Measurements from ENCODE around the gene TRERF1.
A peak's percentile ranks its signal among the peaks of the same experiment; 100 is the strongest.
"Not testable (repeated sequence)": the region's sequence is repeated elsewhere in the genome, so short reads cannot be mapped to it uniquely, and the experiment has no call there.

The TRERF1 gene

DNA sequence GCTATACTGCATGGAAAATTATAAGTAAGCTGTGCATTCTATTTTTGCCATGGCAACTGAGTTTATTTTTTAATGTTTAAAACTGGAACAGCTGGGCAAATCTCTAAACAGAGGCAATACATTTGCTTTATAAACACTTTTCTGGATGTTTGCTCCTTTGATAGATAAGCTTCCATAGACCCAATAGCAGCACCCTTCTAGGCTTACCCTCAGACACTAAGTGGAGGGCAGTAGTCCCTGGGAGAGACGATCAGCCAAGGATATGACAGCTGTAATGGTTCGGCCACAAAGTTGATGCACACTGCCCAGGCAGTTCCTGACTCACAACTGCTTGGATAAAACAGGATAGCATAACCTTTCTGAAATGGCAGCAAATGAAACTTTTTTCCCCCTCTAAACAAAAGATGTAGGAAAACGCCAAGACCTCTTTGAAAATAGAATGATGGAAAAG, 225.5 kb downstream of the TRERF1 start:
- no peak overlapping the region for H3K9ac ChIP-seq
- no peaks in the 10 kb centered on the region for H3K9me3 ChIP-seq (replicated peaks in 1 of 11)
- no peak overlapping the region for H3K4me3 ChIP-seq
- H3K27me3 ChIP-seq, result no peaks in the 10 kb centered on the region
- peaks cover 20 to 50% (median 39%) of the 10 kb centered on the region in 11 experiments for H3K36me3 ChIP-seq
- peaks cover 0 to 9% (median 0%) of the 10 kb centered on the region in 10 experiments; a peak in 3 of 20 replicates for H3K4me1 ChIP-seq
- TF ChIP-seq Cebpa-rat (IDR thresholded peaks at IDR 0.05), result no peak
- no peak overlapping the region for H3K27ac ChIP-seq
- no peak overlapping the region for H3K4me2 ChIP-seq
- no peaks in the 10 kb centered on the region for H4K20me1 ChIP-seq

GRCh38 chr6:42225419-42225818, 226.3 kb downstream of the TRERF1 start:
- H4K20me1 ChIP-seq, result no peaks in the 10 kb centered on the region
- H3K27me3 ChIP-seq, result no peaks in the 10 kb centered on the region
- H3K27ac ChIP-seq, result no peak overlapping the region
- H3K4me3 ChIP-seq, result no peak overlapping the region
- no peaks in the 10 kb centered on the region for H3K9me3 ChIP-seq (replicated peaks in 1 of 11)
- no peak overlapping the region for H3K4me2 ChIP-seq
- peaks cover 0 to 9% (median 0%) of the 10 kb centered on the region in 10 experiments; a peak in 3 of 20 replicates for H3K4me1 ChIP-seq
- peaks cover 16 to 42% (median 32%) of the 10 kb centered on the region in 11 experiments; a peak in 21 of 22 replicates for H3K36me3 ChIP-seq
- no peak for TF ChIP-seq Cebpa-rat (IDR thresholded peaks at IDR 0.05)
- H3K9ac ChIP-seq, result no peak overlapping the region

- H3K9ac ChIP-seq, result no peak overlapping the region
- no peak overlapping the region for H3K4me3 ChIP-seq
- no peaks in the 10 kb centered on the region for H4K20me1 ChIP-seq
- no peak overlapping the region for H3K27ac ChIP-seq
- no peaks in the 10 kb centered on the region for H3K27me3 ChIP-seq
- H3K9me3 ChIP-seq (replicated peaks in 1 of 11), result no peaks in the 10 kb centered on the region
- peaks cover 0 to 9% (median 0%) of the 10 kb centered on the region in 10 experiments; a peak in 3 of 20 replicates for H3K4me1 ChIP-seq
- H3K4me2 ChIP-seq, result no peak overlapping the region
- peaks cover 16 to 39% (median 32%) of the 10 kb centered on the region in 11 experiments; a peak in 21 of 22 replicates for H3K36me3 ChIP-seq
- no peak for TF ChIP-seq Cebpa-rat (IDR thresholded peaks at IDR 0.05)
These were observed 226.7 kb downstream of the TRERF1 start for GRCh38 chr6:42225029-42225339.

- no peak overlapping the region for H3K9ac ChIP-seq
- H3K4me2 ChIP-seq, result no peak overlapping the region
- no peak for TF ChIP-seq Cebpa-rat (IDR thresholded peaks at IDR 0.05)
- no peaks in the 10 kb centered on the region for H4K20me1 ChIP-seq
- H3K9me3 ChIP-seq (replicated peaks in 1 of 11), result no peaks in the 10 kb centered on the region
- H3K4me1 ChIP-seq, result peaks cover 0 to 9% (median 0%) of the 10 kb centered on the region in 10 experiments; a peak in 3 of 20 replicates
- no peak overlapping the region for H3K4me3 ChIP-seq
- H3K36me3 ChIP-seq, result peaks cover 13 to 34% (median 29%) of the 10 kb centered on the region in 11 experiments; a peak in 21 of 22 replicates
- H3K27ac ChIP-seq, result no peak overlapping the region
- H3K27me3 ChIP-seq, result no peaks in the 10 kb centered on the region
These were observed 227.3 kb downstream of the TRERF1 start for GRCh38 chr6:42224222-42225028.

- no peaks in the 10 kb centered on the region for H3K9me3 ChIP-seq (replicated peaks in 1 of 11)
- H4K20me1 ChIP-seq, result no peaks in the 10 kb centered on the region
- H3K27me3 ChIP-seq, result no peaks in the 10 kb centered on the region
- TF ChIP-seq Cebpa-rat (IDR thresholded peaks at IDR 0.05), result no peak
- no peak overlapping the region for H3K27ac ChIP-seq
- H3K4me2 ChIP-seq, result no peak overlapping the region
- H3K4me1 ChIP-seq, result peaks cover 0 to 9% (median 1%) of the 10 kb centered on the region in 10 experiments; a peak in 3 of 20 replicates
- no peak overlapping the region for H3K4me3 ChIP-seq
- no peak overlapping the region for H3K9ac ChIP-seq
- H3K36me3 ChIP-seq, result peaks cover 0 to 14% (median 9%) of the 10 kb centered on the region in 11 experiments; a peak in 16 of 22 replicates
These were observed 229.3 kb downstream of the TRERF1 start for GRCh38 chr6:42222448-42222847.

GRCh38 chr6:42221546-42221945, 230.2 kb downstream of the TRERF1 start:
- Histone ChIP-seq H3K27ac (no peak overlapping the region), H3K4me2 (no peak overlapping the region), H3K9me3 (replicated peaks in 1 of 11) (no peaks in the 10 kb centered on the region), H3K27me3 (no peaks in the 10 kb centered on the region), H4K20me1 (no peaks in the 10 kb centered on the region), H3K4me1 (peaks cover 3 to 13% (median 6%) of the 10 kb centered on the region in 10 experiments), H3K9ac (no peak overlapping the region), H3K4me3 (no peak overlapping the region), H3K36me3 (peaks cover 0 to 5% (median under 1%) of the 10 kb centered on the region in 11 experiments; a peak in 7 of 22 replicates)
- no peak for TF ChIP-seq Cebpa-rat (IDR thresholded peaks at IDR 0.05)

DNA sequence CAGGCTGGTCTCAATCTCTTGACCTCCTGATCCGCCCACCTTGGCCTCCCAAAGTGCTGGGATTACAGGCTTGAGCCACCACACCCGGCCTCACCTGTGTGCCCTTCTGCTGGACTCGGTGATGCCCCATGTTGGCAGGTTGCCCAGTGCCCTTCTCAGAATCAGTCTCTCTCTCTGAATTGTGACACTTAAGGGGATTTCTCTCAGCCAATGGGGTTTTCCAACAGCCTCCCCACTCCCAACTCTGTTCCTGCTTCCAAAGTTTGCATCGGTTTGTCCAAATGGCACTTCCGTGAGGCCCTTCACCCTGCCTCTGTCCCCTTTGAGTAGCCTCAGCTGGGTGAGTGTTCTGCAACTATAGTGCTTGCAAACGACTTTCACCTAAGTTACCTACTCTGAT, 230.9 kb downstream of the TRERF1 start:
- no peak for TF ChIP-seq Cebpa-rat (IDR thresholded peaks at IDR 0.05)
- peaks cover 6 to 21% (median 13%) of the 10 kb centered on the region in 10 experiments for H3K4me1 ChIP-seq
- H3K4me3 ChIP-seq, result no peak overlapping the region
- no peaks in the 10 kb centered on the region for H4K20me1 ChIP-seq
- H3K9me3 ChIP-seq (replicated peaks in 1 of 11), result no peaks in the 10 kb centered on the region
- no peaks in the 10 kb centered on the region for H3K27me3 ChIP-seq
- no peaks in the 10 kb centered on the region for H3K36me3 ChIP-seq
- H3K9ac ChIP-seq, result no peak overlapping the region
- H3K4me2 ChIP-seq, result no peak overlapping the region
- H3K27ac ChIP-seq, result no peak overlapping the region

DNA sequence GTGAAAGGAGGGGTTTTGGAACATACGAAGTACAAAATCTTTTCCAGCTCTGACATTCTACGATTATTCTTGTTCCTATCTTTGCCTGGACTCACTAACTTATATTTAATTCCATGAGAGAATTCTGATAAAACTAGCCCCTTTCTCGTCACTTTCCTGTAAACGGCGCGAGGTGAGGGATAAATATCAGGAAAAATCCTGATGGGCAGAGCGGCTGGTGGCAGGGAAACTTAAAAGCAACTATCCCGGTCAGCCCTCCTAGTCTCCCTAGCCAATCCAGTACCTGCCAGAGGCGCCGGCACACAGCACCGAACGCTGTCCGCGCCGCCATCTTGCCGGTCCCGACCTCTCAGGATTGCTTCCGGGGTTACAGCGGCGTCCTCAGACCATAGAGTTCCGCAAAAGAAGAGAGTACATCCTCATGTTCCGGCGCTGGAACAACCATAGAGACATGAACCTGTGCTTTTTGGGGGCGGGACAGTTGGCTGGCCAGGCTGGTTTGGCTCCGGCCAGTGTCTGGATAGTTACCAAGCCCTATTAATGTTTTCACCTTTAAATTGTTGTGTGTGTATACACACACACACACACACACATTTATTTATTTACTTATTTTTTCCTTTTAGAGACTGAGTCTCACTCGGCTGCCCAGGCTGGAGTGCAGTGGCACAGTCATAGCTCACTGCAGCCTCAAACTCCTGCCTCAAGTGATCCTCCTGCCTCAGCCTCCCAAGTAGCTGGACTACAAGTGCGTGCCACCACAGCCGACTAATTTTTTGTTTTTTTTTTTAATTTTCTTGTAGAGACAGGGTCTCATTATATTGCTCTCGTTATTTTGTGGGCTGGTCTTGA, 234.0 kb downstream of the TRERF1 start, which contains the start of gene MRPS10:
Gene MRPS10 (minus strand): TSS at position 343 of the 849 bp plus-strand sequence. CDS start 12 bp downstream, at position 331.
- H3K27me3 ChIP-seq, result no peaks in the 10 kb centered on the region
- H3K4me1 ChIP-seq, result peaks cover 6 to 21% (median 18%) of the 10 kb centered on the region in 10 experiments
- no peaks in the 10 kb centered on the region for H3K9me3 ChIP-seq (replicated peaks in 1 of 11)
- TF ChIP-seq Cebpa-rat (IDR thresholded peaks at IDR 0.05), result no peak
- H3K9ac ChIP-seq, result peak within 1 kb of the TSS; percentile 84 to 90 (median 89)
- peak within 1 kb of the TSS; percentile 71 to 84 (median 82) for H3K4me3 ChIP-seq
- peak within 1 kb of the TSS; percentile 72 to 88 (median 82) for H3K27ac ChIP-seq
- peaks cover 0 to 6% (median 0%) of the 10 kb centered on the region in 11 experiments; a peak in 1 of 22 replicates for H4K20me1 ChIP-seq
- peaks cover 13 to 19% (median 15%) of the 10 kb centered on the region in 11 experiments for H3K36me3 ChIP-seq
- peak within 1 kb of the TSS; percentile 72 to 94 (median 85) for H3K4me2 ChIP-seq

DNA sequence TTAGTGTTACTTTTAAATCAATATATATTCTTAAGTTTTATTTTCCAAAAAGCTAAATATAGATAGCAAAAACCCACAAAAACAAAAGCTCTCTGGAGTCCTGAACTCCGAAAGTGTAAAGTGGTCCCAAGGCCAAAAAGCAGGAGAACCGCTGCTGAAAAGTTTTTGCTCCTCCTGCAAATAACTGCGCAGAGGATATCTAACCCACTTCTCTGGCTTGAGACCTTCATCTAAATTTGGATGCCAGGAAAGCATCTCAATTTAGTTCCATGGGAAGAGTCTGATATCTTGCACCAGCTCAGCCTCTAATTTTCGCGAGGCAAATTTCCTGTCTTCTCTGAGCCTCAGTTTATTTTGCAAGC, 234.6 kb downstream of the TRERF1 start:
- H4K20me1 ChIP-seq, result peaks cover 0 to 6% (median 0%) of the 10 kb centered on the region in 11 experiments; a peak in 1 of 22 replicates
- no peaks in the 10 kb centered on the region for H3K9me3 ChIP-seq (replicated peaks in 1 of 11)
- peak overlapping the region; percentile 84 to 90 (median 89) for H3K9ac ChIP-seq
- H3K4me3 ChIP-seq, result peak overlapping the region; percentile 71 to 84 (median 82)
- peaks cover 6 to 21% (median 18%) of the 10 kb centered on the region in 10 experiments for H3K4me1 ChIP-seq
- no peak for TF ChIP-seq Cebpa-rat (IDR thresholded peaks at IDR 0.05)
- peaks cover 19 to 25% (median 21%) of the 10 kb centered on the region in 11 experiments for H3K36me3 ChIP-seq
- H3K4me2 ChIP-seq, result peak overlapping the region; percentile 72 to 94 (median 85)
- peak overlapping the region; percentile 72 to 88 (median 82) for H3K27ac ChIP-seq
- no peaks in the 10 kb centered on the region for H3K27me3 ChIP-seq

DNA sequence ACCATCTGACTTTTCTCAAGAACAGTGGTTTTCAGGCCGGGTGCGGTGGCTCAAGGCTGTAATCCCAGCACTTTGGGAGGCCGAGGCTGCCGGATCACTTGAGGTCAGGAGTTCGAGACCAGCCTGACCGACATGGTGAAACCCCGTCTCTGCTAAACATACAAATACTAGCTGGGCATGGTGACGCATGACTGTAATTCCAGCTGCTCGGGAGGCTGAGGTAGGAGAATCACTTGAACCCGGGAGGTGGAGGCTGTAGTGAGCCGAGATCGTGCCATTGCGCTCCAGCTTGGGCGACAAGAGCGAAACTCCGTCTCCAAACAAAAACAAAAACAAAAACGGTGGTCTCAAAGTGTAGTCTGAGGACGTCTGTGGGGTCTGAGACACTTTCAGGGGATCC, 235.2 kb downstream of the TRERF1 start:
- Histone ChIP-seq H3K9ac (peak overlapping the region; percentile 84 to 90 (median 89); a peak in 20 of 22 replicates), H3K36me3 (peaks cover 25 to 31% (median 28%) of the 10 kb centered on the region in 11 experiments), H3K27ac (peak overlapping the region in 4 of 11 experiments; percentile 75 to 86 (median 82); a peak in 3 of 22 replicates), H3K4me1 (peaks cover 6 to 21% (median 18%) of the 10 kb centered on the region in 10 experiments), H3K4me2 (peak overlapping the region; percentile 72 to 94 (median 85)), H3K4me3 (peak overlapping the region; percentile 71 to 84 (median 82))
- H4K20me1 ChIP-seq; H3K9me3 ChIP-seq (replicated peaks in 1 of 11); H3K27me3 ChIP-seq: not testable (repeated sequence)
